HG03103 (cell line): Measurements from ENCODE around the gene KCNT1.

Experiments used
- ATAC-seq: cut with Tn5 transposase; IDR thresholded peaks from one replicate; pipeline ENCODE4 v1.9.1; 2021; ENCODE audit warnings: low read depth; ENCODE audit not compliant: unreplicated experiment

The KCNT1 gene

DNA sequence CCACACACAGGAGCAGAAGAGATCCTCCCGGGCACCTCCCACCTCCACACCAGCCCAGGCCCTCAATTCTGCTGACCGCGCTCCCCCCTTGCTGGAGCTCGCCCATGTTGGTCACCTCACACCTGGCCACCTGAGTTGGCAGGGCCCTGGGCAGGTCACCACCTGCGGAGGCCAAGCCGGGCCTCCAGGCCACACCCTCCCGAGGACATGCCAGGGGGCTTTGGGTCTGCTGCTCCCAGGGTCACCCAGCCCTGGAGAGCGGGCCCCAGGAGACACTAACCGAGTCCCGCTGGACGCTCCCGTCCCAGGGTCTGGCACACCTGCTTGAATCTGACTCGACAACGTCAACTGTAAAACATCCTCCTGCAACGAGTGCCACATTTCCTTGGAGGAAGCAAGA lies 4.8 kb upstream of the KCNT1 start:
- no peak for ATAC-seq

DNA sequence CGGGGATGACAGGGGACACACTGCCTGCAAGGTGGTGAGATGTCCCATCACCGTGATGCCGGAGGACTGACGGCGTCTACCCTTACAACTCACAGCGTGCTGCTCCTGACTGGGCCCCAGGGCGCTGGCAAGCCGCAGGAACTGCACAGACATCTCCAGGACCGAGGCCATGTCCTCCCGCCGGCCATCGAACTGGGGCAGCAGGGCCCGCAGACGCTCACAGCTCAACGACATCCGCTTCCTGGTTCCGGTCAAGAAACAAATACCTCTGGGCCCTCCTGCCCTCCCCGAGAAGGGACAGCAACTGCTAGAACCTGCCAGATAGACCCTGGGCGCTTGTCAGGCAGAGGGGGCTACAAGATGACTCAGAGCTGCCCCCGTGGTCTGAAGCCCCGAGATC lies 3.7 kb upstream of the KCNT1 start:
- no peak for ATAC-seq

- no peak for ATAC-seq
These were observed 3.2 kb upstream of the KCNT1 start for GRCh38 chr9:135698767-135699166.

DNA sequence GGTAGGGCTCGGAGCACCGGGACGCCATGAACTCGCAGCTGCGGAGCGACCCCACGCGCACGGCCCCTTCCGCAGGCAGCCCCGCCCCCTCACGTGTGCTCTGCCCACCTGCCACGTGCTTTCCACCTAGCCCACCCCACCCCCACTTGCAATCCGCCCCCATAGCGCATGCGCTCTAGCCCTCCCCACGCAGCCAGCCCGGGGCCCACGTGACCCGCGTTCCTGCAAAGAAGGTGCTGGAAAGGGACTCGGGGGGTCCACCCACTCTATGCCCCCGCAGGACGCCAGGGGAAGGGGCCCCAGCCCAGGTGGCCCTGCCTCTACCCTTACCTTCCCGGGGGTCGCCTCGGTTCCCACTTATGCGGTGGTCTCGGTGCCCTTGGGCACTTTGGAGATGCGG lies 2.5 kb upstream of the KCNT1 start, which contains the start of gene SOHLH1:
Gene SOHLH1 (minus strand): TSS at position 42 of the 400 bp plus-strand sequence. CDS start 14 bp downstream, at position 28.
- ATAC-seq, result no peak

GRCh38 chr9:135700525-135700924 lies 1.5 kb upstream of the KCNT1 start:
- no peak for ATAC-seq

DNA sequence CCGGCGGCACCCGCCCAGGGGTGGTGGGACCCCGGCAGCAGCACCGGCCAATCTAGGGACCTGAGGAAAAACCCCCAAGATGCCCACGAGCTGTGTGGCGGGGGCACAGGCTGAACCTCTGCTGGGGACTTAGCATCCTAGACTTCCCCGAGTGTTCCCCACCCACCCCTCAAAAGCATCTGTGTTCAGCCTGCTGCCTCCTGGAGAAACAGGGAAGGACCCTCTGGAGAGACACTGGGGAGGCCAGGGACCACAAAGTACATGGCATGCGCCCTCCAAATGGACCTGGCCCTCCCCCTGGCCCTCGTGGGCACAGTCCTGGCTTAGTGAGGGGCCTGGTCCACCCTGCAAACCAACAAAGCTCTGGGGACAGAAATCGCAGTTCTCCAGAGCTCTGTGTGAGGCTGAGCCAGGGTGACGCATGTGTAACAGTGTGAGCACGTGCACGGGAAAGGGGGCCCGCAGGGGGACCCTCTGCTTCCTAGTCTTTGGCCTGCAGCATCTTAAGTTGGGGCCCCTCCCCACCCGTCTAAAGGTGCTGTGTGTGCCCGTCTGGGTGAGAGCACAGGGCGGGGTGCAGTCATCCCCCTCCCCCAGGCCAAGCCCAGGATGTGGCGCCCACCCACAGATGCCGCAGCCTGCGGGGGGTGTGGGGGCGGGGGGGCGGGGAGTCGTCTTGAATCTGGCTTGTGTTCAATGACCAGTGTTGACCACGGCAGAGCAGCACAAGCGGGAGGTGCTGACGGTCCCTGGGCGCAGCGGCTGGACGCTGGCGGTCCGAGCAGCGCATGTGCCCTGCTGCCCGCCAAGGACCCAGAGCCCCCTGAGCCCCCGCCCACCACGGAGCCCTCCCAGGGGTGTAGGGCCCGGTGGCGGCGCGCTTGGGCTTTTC lies 672 bp upstream of the KCNT1 start:
- ATAC-seq, result no peak

GRCh38 chr9:135703726-135704125 lies 1.7 kb downstream of the KCNT1 start:
- ATAC-seq, result no peak

DNA sequence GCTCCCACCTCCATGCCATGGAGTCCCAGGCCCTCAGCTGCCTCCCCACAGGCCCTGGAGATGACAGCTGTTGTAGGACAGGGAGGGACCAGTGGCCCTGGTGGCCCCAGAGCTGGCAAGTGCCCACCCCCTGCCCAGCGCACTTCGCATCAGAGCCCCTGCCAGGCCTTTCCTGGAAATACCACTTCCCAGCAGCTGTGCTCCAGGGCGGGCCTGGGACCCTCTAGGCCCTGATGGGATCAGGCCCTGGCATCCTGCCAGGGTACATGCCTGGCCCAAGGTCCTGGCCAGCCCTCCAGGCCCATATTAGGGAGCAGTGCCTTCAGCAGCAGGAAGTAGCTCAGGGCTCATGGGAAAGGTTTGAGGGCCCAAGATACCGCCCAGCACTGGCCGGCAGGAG lies 2.5 kb downstream of the KCNT1 start:
- ATAC-seq, result no peak

DNA sequence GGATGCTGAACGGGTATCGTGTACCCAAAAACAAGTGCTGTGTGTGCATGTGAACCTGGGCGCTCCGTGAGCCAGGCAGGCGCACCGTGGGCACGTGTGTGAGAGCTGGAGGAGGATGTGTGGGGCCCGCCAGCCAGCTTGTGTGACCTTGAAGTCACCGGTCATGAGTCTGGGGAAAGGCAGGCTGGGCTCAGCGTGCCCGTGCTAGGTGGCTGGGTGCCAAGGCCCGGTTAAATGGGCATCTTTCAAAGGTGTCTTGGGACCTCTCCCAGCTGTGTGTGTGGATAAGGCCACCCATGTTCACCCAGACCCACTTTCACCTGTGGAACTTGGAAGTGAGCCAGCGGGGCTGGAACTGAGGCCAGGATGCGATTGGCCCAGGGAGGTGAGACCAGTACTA lies 3.4 kb downstream of the KCNT1 start:
- no peak for ATAC-seq

- no peak for ATAC-seq
These were observed 4.3 kb downstream of the KCNT1 start for GRCh38 chr9:135706288-135706687.

- no peak for ATAC-seq
These were observed 5.5 kb downstream of the KCNT1 start for GRCh38 chr9:135707252-135708138.

- no peak for ATAC-seq
These were observed 6.2 kb downstream of the KCNT1 start for GRCh38 chr9:135708164-135708563.

GRCh38 chr9:135711391-135711790 lies 9.4 kb downstream of the KCNT1 start:
- ATAC-seq, result no peak

GRCh38 chr9:135711881-135712280 lies 9.9 kb downstream of the KCNT1 start:
- ATAC-seq, result no peak

DNA sequence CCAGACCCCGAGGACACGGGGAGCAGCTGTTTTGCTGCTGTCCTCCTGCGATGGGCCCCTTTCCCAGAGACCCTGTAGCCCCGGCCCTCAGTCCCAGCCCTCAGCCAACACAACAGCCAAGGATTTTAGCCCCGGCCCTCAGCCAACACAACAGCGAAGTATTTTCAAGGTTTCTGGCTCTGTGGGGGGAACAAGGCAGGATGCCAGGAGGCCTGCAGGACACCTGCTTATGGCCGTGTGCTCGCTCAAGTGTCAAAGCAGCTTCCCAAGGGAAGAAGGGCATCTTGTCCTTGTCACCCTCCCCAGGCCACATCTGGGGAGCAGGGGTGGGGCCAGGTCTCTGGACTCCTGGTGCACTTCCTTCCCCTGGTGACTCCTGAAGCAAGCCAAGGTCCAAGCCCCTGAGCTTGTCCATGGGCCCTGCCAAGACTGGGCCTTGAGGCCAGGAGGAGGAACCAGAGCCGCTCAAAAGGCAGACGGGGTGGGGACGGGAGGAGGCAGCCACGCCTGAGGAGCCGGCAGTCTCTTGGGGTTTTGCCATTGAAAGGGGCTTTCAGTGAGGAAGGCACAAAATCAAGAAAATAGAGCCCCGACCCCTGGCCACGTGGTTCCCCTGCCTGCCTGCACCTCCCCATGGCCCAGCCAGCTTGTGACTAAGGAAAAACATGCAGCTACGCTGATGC lies 10.8 kb downstream of the KCNT1 start:
- ATAC-seq, result no peak

GRCh38 chr9:135714242-135715055 lies 12.5 kb downstream of the KCNT1 start:
- ATAC-seq, result no peak

DNA sequence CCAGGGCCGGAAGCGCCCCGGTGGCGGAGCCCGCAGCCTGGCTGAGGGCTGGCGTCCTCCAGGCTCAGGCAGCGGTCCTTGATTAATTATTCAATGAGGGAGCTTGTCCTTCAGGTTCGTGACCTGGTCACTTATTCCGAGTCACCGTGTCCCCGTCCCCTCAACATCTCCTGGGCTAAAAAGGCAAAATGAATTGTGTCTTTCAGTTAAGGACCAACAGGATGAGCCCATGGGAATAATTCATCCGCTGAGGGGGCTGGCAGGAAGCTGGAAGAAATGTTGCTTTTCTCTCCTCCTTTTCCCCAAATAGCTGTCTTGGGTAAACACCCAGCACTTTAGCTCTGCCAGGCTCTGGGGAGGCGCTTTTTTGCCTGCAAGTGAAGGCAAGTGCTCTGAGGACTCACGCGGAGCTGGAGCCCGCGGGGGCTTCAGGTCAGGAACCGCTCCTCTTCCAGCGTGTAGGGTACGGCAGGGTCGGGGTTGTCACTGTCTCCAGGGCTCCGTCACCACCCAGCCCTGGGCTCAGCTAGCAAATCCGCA lies 13.1 kb downstream of the KCNT1 start:
- ATAC-seq, result no peak

DNA sequence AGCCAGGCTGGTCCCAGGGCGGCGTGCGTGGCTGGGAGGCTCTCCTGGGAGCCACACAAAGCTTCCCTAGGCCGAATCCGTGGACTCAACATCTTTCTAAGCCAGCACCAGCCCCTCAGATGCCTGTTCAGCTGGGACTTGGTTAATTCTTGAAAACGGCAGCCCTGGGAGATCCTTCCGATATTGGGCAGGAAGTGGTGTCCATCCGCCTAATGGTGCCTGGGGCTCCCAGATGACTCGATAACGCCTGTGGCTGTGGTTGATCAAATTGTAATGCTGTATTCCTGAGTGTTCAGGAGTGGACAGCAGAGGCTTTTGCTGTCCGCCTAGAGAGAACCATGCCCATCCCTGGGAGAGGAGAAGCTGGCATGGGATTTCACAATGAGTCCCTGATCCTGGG lies 14.1 kb downstream of the KCNT1 start:
- no peak for ATAC-seq

DNA sequence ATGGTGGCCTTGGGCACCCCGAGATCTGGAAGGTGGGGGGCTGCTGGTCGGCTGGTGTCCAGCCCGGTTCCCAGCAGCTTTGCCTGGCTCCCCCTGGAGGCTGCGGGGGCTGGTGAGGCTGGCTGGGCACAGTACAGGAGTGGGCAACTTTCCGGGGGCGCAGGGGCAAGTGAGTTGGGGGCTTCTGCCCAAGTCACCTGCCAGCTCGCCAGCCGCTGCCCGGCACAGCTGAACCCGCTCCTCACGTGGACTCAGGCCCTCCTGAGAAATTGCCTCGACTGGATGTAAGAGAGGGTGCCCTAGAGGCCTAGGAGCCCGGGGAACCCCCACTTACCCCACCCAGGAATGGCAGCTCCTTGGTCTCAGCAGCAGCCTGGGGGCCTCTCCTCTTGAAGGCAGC lies 15.4 kb downstream of the KCNT1 start:
- no peak for ATAC-seq

DNA sequence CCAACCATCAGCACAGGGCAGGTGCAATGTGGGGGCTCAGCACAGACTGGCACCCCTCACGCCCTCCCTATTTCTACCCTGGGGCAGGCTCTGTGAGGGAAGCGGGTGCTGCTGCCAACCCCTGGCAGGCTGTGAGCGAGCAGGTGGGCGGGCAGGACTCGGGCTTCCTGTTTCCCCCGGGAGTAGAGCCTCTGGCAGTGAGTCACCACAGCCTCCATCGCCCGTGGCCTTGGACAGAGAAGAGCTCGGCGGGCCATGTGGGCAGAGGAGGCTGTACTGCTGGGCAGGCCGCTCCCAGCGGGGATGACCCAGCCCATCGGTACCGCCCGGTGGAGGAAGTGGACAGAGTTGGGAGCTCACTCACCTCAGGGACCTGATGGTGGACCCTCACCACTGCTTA lies 16.6 kb downstream of the KCNT1 start:
- ATAC-seq, result no peak
